RWPE1 (cell line): ENCODE results near the gene CYTH3.

ENCODE experiments used
- CTCF ChIA-PET: fragments of 350-600 bp; sonication (Branson Sonifier 250); formaldehyde crosslinking; extraction: SDS; loops from one replicate; lab custom pipeline; 2021; lab: Yijun Ruan, JAX
- POLR2A ChIA-PET: fragments of 400-600 bp; formaldehyde crosslinking; extraction: SDS; loops from one replicate; lab custom pipeline; 2020; ENCODE audit warnings: antibody characterized with exemption; ENCODE audit not compliant: low non-redundant PET; lab: Yijun Ruan, JAX
- DNase-seq: peaks from one replicate; pipeline ENCODE4 v3.0.0; 2012; ENCODE audit warnings: low spot score
- H3K27ac ChIP-seq: fragments of 450-650 bp; 2 replicates; pipeline ENCODE4 v1.5.1; 2017
- TF ChIP-seq, protein P1 (sequence below): fragments of 450-650 bp; conservative IDR thresholded peaks from 2 replicates; pipeline ENCODE4 v1.5.1; 2017; ENCODE audit warnings: low read depth, mild to moderate bottlenecking

Gene CYTH3

DNA sequence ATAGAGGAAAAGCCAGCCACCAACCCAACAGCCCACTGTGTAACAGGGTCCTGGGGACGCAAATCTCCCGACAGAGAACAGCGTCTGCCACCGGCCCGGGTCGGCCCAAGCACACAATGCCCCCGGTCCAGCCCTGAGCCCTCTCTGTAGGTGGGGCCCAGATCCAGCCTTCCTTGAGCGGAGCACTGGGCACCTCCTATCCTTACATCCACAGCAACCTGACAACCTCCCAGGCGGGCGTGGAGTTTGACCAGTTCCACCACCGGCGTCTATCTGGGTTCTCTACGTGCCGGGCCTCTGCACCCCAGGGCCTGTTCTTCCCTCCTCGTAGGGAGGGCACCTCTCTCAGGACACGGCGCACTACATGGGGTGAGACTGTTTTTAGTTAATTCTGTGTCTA, 109.0 kb downstream of the CYTH3 start:
- DNase-seq, result no peak
- TF ChIP-seq, protein P1, sequence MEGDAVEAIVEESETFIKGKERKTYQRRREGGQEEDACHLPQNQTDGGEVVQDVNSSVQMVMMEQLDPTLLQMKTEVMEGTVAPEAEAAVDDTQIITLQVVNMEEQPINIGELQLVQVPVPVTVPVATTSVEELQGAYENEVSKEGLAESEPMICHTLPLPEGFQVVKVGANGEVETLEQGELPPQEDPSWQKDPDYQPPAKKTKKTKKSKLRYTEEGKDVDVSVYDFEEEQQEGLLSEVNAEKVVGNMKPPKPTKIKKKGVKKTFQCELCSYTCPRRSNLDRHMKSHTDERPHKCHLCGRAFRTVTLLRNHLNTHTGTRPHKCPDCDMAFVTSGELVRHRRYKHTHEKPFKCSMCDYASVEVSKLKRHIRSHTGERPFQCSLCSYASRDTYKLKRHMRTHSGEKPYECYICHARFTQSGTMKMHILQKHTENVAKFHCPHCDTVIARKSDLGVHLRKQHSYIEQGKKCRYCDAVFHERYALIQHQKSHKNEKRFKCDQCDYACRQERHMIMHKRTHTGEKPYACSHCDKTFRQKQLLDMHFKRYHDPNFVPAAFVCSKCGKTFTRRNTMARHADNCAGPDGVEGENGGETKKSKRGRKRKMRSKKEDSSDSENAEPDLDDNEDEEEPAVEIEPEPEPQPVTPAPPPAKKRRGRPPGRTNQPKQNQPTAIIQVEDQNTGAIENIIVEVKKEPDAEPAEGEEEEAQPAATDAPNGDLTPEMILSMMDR, result no peak
- peak overlapping the region; percentile 27 for H3K27ac ChIP-seq
- CTCF ChIA-PET, result no interaction called here
- POLR2A ChIA-PET, result no interaction called here

DNA sequence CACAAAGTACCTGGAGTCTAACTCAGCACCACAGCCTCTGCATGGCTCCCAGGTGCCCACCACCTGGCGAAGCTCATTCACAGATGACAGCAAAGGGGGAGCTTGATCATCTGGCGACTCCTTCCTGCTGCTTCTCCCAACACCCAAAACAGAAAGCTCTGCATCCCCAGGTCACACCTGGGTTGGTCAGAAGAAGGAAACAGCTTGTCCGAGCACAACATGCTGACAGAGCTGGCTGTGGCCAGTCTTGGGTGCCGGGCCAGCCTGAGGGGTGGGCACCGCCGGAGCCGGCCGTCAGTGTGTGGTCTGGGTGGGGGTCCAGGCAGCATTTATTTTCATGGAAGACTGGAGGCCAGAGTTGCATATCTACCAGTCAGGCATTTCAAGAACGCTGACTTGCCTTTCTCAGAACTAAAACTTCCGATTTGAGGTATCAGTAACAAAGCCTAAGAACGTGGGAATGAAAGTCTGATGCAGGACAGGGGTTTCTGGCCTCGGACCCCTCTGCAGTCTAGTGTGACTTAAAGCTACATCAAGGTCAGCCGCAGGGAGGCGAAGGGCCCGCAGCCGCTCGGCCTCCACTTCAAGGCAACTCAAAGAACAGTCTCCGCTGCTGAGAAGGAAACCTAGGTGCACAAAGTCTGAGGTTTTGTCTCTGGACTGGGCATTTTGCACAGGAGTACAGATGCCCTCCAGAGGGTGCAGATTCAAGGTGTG, 109.6 kb downstream of the CYTH3 start:
- H3K27ac ChIP-seq, result peak overlapping the region; percentile 27
- TF ChIP-seq, protein P1, result no peak
- DNase-seq, result no peak
- CTCF ChIA-PET, result no interaction called here
- POLR2A ChIA-PET, result no interaction called here

DNA sequence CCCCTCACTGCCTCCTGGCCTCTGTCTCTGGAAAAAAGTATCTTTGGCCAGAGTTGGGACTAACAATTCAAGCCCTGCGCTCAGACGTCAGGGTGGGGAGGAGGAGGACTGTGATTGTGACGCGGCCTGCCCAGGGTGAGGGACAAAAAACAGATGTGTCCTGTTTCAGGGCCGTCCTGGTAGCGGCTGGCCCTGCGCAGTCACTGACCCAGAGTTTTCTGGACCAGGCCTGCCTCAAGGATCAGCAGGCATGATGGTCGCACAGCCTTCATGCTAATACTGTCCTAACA, 110.1 kb downstream of the CYTH3 start:
- DNase-seq, result no peak
- ChIA-PET POLR2A (no interaction called here), CTCF (no interaction called here)
- peak overlapping the region; percentile 27 for H3K27ac ChIP-seq
- TF ChIP-seq, protein P1, result no peak

DNA sequence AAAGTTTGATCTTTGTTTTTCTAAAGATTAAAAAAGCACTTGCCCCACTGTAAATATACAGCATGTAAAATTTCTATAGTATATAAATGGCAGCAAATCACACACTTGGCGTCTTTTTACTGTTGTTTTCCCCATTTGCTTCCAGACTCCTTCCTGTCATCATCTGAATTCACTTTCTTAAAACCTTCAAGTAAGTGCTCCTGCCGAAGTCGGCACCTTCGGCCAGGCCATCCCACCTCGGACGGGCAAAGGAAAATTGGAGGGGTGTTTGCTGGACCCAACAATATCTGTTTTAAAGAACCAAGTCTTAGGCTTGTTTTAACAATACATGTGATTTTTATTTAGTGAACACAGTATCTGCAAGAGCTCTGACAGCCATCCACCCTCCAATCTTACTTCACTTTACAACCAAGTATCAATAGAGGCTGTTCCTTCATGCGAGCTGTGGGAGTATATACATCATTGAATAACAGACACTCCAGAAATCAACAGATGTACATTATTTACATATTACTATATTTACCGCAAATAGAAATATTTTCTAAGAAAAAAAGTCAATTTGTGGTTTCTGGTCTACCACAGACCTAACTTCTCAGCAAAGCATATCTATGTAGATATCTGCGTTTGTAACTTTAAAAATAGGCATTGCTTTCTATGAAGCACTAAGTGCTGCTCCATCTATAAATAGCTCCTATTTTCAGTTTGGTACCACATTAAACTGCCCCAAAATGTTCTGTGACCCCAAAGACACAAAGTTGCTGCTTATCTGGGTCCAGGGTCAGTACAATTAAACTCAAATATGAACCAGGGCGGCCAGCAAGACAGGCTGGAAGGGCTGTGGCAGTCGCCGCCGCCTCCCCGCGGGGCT, 110.7 kb downstream of the CYTH3 start:
- ChIA-PET POLR2A (no interaction called here), CTCF (interaction anchor here (0.7 kb wide), 1 partner anchor 189 kb away, joined by 7 read pairs; no protein-coding TSS in a partner anchor)
- no peak for DNase-seq
- peak overlapping the region; percentile 27 for H3K27ac ChIP-seq
- TF ChIP-seq, protein P1, result no peak

DNA sequence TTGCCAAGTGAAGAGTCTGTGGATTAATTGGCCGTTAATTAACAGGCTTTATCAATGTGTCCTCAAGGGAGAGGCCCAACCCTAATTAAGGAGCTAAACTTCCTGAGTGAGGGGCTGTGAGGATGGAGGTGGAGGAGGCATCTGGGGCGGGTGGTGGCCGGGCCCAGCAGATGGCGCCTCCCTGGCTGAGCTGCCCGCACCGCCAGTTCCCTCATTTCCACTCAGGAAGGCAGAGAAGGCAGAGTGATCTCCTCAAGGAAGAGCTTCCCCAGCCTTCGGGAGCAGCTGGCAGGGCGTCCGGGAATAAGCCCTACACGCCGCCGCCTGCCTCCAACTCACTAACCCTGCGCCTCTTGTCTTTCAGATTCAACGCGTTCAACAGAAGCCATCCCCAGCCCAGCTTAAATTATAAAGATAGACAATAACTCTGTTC, 112.2 kb downstream of the CYTH3 start:
- peak; percentile 55 for DNase-seq
- POLR2A ChIA-PET, result no interaction called here
- peak overlapping the region; percentile 39 for H3K27ac ChIP-seq
- TF ChIP-seq, protein P1, result peak; percentile 78
- CTCF ChIA-PET, result interaction anchor here (0.5 to 1.6 kb wide), 9 partner anchors 9 to 173 kb away, joined by 3 to 8 read pairs (median 3); no protein-coding TSS in a partner anchor

DNA sequence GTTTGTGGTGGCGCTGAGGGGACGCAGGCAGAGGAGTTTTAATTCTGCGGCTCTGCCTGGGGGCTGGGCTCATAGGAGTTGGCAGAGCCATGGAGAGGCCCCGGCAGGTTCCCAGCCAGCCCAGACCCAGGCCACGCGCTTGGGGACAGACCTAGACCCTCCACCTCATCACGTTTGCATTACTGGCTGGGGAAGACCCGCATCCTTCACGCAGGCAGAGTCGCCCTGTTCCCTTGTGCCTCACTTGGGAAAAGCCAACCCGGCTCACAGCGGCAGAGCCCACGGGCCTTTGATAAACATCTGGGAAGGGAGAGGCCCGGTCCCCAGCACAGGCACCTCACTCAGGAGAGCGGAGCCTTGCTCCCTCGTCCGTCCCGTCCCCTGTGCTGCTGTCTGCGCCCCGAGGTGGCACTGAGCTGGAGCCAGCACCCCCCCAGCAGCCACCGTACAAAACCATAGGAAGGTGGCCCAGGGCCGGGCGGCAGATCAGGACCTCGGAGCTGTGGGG, 112.8 kb downstream of the CYTH3 start:
- TF ChIP-seq, protein P1, result no peak

More for the DNA sequence above, 112.8 kb downstream of the CYTH3 start:
- peak overlapping the region; percentile 39 for H3K27ac ChIP-seq
- ChIA-PET CTCF (interaction anchor here (0.9 to 1.6 kb wide), 6 partner anchors 9 to 173 kb away, joined by 3 to 8 read pairs (median 3); no protein-coding TSS in a partner anchor), POLR2A (no interaction called here)
- no peak for DNase-seq
